Parathyroid adenoma (tissue), 2 donors: ENCODE results near the gene RBMS1.

ENCODE experiments used
- H2AFZ ChIP-seq: fragments of 300-600 bp; sonication (generic); one replicate; pipeline ENCODE4 v1.7.0; 2017; ENCODE audit warnings: antibody characterized with exemption, mild to moderate bottlenecking
- H3K27ac ChIP-seq: fragments of 300-600 bp; sonication (generic); one replicate; pipeline ENCODE4 v1.7.0; 2017
- H3K27me3 ChIP-seq: fragments of 300-600 bp; sonication (generic); one replicate; pipeline ENCODE4 v1.7.0; 2017; ENCODE audit warnings: low read length; ENCODE audit not compliant: control insufficient read depth, insufficient read depth
- H3K36me3 ChIP-seq: fragments of 300-600 bp; sonication (generic); one replicate; pipeline ENCODE4 v1.7.0; 2017; ENCODE audit warnings: low read length; ENCODE audit not compliant: control insufficient read depth, insufficient read depth
- H3K4me1 ChIP-seq: fragments of 300-600 bp; sonication (generic); one replicate; pipeline ENCODE4 v1.7.0; 2017; ENCODE audit warnings: control low read depth
- H3K4me2 ChIP-seq: fragments of 300-600 bp; sonication (generic); one replicate; pipeline ENCODE4 v1.7.0; 2017; ENCODE audit warnings: low read length
- H3K4me3 ChIP-seq: fragments of 300-600 bp; sonication (generic); one replicate; pipeline ENCODE4 v1.7.0; 2017; ENCODE audit warnings: low read depth, low read length
- H3K79me2 ChIP-seq: fragments of 300-600 bp; sonication (generic); one replicate; pipeline ENCODE4 v1.7.0; 2017; ENCODE audit warnings: control low read depth
- H3K9ac ChIP-seq: fragments of 300-600 bp; sonication (generic); one replicate; pipeline ENCODE4 v1.7.0; 2017; ENCODE audit warnings: mild to moderate bottlenecking
- H3K9me3 ChIP-seq: fragments of 300-600 bp; sonication (generic); one replicate; pipeline ENCODE4 v1.7.0; 2017; ENCODE audit warnings: low read length; ENCODE audit not compliant: control insufficient read depth
- TF ChIP-seq, protein P1 (sequence below): fragments of 300-600 bp; sonication (generic); IDR thresholded peaks from one replicate; pipeline ENCODE4 v1.7.0; 2017; ENCODE audit warnings: antibody characterized with exemption, mild to moderate bottlenecking
- donor health status: primary hyperparathyroidism.

The RBMS1 gene

GRCh38 chr2:160494201-160494644 lies 616 bp upstream of the RBMS1 start:
- H3K4me3 ChIP-seq: peak overlapping the region; percentile 98
- no peaks in the 10 kb centered on the region for H3K9me3 ChIP-seq
- H3K27me3 ChIP-seq: no peaks in the 10 kb centered on the region
- peaks cover 11% of the 10 kb centered on the region for H3K4me1 ChIP-seq
- H3K9ac ChIP-seq: peak overlapping the region; percentile 24
- peaks cover 6% of the 10 kb centered on the region for H3K79me2 ChIP-seq
- no peaks in the 10 kb centered on the region for H3K36me3 ChIP-seq
- H2AFZ ChIP-seq: peak overlapping the region; percentile 78
- H3K4me2 ChIP-seq: peak overlapping the region; percentile 79
- H3K27ac ChIP-seq: peak overlapping the region; percentile 95
- TF ChIP-seq, protein P1, sequence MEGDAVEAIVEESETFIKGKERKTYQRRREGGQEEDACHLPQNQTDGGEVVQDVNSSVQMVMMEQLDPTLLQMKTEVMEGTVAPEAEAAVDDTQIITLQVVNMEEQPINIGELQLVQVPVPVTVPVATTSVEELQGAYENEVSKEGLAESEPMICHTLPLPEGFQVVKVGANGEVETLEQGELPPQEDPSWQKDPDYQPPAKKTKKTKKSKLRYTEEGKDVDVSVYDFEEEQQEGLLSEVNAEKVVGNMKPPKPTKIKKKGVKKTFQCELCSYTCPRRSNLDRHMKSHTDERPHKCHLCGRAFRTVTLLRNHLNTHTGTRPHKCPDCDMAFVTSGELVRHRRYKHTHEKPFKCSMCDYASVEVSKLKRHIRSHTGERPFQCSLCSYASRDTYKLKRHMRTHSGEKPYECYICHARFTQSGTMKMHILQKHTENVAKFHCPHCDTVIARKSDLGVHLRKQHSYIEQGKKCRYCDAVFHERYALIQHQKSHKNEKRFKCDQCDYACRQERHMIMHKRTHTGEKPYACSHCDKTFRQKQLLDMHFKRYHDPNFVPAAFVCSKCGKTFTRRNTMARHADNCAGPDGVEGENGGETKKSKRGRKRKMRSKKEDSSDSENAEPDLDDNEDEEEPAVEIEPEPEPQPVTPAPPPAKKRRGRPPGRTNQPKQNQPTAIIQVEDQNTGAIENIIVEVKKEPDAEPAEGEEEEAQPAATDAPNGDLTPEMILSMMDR: no peak

- peak overlapping the region; percentile 91 for H3K4me2 ChIP-seq
Observed at GRCh38 chr2:160492401-160493226, 993 bp downstream of the RBMS1 start.

DNA sequence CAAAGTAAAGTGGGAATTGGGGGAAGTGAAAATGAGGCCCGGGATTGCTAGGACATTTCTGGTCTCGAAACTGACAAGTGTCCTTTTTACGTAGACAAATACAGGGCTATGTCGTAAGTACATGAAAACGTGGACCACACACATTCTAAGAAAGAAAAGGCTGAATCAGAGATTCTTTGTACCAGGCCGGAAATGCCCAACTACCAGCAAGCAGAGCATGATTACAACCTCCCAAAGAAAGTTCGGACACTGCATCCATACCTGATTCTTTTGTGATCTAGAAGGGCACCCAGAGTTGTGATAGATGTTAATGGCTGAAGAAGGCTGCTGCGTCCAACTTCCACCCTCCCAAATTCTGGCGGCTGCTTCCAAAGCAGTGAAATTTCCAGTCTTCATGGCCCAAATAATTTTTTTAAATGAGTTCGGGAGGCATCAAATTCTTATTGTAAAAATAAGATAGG lies 1.7 kb downstream of the RBMS1 start:
- Histone ChIP-seq H3K27ac (peak overlapping the region; percentile 95), H3K9ac (no peak overlapping the region)

More at GRCh38 chr2:160492401-160493226, 993 bp downstream of the RBMS1 start:
- H3K9me3 ChIP-seq: no peaks in the 10 kb centered on the region
- no peaks in the 10 kb centered on the region for H3K36me3 ChIP-seq
- peak overlapping the region; percentile 78 for H2AFZ ChIP-seq
- peak overlapping the region; percentile 74 for H3K9ac ChIP-seq
- peaks cover 6% of the 10 kb centered on the region for H3K79me2 ChIP-seq
- H3K27me3 ChIP-seq: no peaks in the 10 kb centered on the region
- peak overlapping the region; percentile 98 for H3K4me3 ChIP-seq
- TF ChIP-seq, protein P1: no peak
- peak overlapping the region; percentile 95 for H3K27ac ChIP-seq
- H3K4me1 ChIP-seq: peaks cover 10% of the 10 kb centered on the region

GRCh38 chr2:160490733-160491685 lies 2.6 kb downstream of the RBMS1 start:
- H3K79me2 ChIP-seq: peaks cover 12% of the 10 kb centered on the region
- H3K9ac ChIP-seq: no peak overlapping the region
- peak overlapping the region; percentile 91 for H3K4me2 ChIP-seq
- peaks cover 10% of the 10 kb centered on the region for H3K4me1 ChIP-seq
- H3K36me3 ChIP-seq: no peaks in the 10 kb centered on the region
- H3K27ac ChIP-seq: peak overlapping the region; percentile 95
- no peaks in the 10 kb centered on the region for H3K27me3 ChIP-seq
- H3K4me3 ChIP-seq: peak overlapping the region; percentile 98
- no peak overlapping the region for H2AFZ ChIP-seq
- H3K9me3 ChIP-seq: no peaks in the 10 kb centered on the region
- TF ChIP-seq, protein P1: no peak

More for the DNA sequence above, 1.7 kb downstream of the RBMS1 start:
- Histone ChIP-seq H3K36me3 (no peaks in the 10 kb centered on the region), H2AFZ (peak overlapping the region; percentile 78), H3K79me2 (peaks cover 6% of the 10 kb centered on the region), H3K4me2 (peak overlapping the region; percentile 91), H3K27me3 (no peaks in the 10 kb centered on the region), H3K4me1 (peaks cover 3% of the 10 kb centered on the region), H3K9me3 (no peaks in the 10 kb centered on the region), H3K4me3 (peak overlapping the region; percentile 98)
- TF ChIP-seq, protein P1: no peak
